HG03354 (cell line): ENCODE data around the gene PNMA6E.

ENCODE experiments used
- ATAC-seq: cut with Tn5 transposase; IDR thresholded peaks from one replicate; pipeline ENCODE4 v1.9.1; 2021; ENCODE audit warnings: mild to moderate bottlenecking; ENCODE audit not compliant: unreplicated experiment, poor library complexity, severe bottlenecking

Gene PNMA6E

GRCh38 chrX:153439977-153440376 is 38.8 kb upstream of the PNMA6E start:
- no peak for ATAC-seq

GRCh38 chrX:153438532-153438931 is 37.4 kb upstream of the PNMA6E start:
- ATAC-seq: no peak

DNA sequence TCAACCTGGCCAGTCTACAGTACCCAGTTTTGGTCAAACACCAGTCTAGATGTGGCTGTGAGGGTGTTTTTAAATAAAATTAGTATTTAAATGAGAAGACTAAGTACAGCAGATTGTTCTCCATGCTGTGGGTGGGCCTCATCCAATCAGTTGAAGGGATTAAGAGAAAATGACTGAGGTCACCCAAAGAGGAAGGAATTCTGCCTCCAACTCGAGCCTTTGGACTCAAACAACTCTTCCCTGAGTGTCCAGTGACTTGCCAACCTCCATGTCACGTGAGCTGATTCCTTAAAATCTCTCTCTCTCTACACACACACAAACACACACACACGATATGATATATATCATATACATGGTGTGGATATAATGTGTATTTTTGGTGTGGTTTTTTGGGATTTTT is 34.7 kb upstream of the PNMA6E start:
- no peak for ATAC-seq

DNA sequence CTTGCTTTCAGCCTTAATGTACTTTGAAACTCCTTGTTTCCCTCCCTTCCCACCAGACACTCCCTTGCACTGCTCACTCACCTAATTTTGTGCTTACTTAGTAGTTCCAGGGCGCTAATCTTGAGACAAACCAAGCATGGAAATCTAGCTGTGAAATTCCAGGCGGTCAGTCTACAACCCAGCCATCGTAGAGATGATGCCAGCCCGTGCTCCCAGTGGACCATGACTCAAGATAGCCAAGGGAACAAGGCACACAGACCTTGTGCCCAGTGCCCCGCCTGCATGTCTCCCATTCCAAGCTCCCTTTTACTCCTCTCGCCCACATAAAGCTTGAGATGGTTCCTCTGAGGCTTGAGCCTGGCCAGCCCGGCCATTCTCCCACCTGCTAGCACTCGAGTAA is 33.7 kb upstream of the PNMA6E start:
- no peak for ATAC-seq

DNA sequence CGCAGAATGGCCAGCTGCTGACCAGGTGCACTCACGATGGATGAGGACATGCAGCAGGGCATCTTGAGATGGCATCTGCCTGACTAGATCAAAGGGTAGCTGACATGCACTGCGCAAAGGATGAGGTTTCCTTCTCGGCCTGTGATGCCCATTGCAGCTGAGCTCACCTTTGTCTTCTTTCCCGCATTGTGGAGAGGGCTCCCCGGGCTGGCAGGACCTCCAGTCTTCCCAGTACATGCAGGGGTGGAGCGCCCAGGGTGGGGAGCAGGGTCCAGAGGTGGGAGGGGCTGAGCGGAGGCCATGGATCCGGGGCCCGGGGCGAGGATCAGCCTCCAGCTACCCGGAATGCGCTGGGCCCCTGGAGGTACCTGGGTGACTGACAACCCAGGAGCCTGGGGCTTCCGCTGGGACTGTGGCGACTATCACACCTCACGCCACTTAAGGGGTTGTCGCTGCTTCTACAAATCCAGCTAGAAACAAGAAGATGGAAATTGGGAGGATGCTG is 32.7 kb upstream of the PNMA6E start:
- no peak for ATAC-seq

- ATAC-seq: no peak
Observed at GRCh38 chrX:153433161-153433680, 32.1 kb upstream of the PNMA6E start.

- no peak for ATAC-seq
Observed at GRCh38 chrX:153430796-153431195, 29.6 kb upstream of the PNMA6E start.

GRCh38 chrX:153426204-153426603 is 25.1 kb upstream of the PNMA6E start:
- no peak for ATAC-seq

DNA sequence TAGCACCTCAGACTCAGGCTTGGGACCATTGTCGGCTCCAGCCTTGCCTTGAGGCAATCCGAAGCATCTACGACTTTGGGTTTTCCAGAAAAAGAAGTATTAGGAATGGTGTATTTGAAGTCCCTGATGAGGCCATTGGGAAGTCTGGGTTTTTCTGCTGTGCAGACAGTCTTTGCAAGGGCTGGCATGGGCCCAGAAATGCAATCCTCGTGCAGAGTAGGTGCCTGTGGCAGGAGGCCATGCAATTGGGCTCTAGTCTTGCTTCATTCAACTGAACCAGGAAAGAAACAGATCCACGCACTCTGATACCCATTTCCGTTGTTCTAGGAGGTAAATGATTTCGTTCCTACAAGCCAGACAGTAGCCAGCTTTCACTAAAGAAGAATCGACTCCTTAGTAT is 22.5 kb upstream of the PNMA6E start:
- no peak for ATAC-seq

GRCh38 chrX:153421856-153422255 is 20.7 kb upstream of the PNMA6E start:
- ATAC-seq: no peak

- ATAC-seq: no peak
Observed at GRCh38 chrX:153420851-153421599, 19.9 kb upstream of the PNMA6E start.

GRCh38 chrX:153417637-153418036 is 16.5 kb upstream of the PNMA6E start:
- ATAC-seq: no peak

DNA sequence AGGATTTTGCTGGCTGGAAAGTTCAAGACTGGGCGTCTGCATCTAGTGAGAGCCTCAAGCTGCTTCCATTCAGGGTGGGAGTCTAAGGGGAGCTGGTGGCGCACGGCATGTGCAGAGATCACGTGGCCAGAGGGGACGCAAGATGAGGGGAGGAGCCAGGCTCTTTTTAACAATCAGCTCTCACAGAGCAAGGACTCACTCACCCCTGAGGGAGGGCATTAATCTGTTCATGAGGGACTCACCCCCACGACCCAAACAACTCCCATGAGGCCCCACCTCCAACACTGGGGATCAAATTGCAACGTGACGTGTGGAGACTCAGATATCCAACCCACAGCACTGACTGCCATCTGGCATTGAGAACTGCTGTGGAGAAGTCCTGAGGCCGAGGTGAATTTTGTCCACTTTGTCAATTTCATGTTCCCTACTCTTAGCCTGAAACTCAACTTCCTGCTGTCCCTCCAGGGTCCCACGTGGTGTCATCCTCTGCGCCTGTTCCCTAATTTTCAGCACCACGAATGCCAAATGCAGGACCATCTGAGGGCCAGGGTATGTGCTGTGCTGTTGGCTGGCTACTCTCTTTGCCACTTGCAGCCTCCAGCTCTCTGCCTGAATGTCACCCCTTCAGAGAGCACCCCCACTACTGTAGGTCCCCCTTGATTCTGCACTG is 15.8 kb upstream of the PNMA6E start:
- ATAC-seq: no peak

- ATAC-seq: no peak
Observed at GRCh38 chrX:153414856-153415510, 13.8 kb upstream of the PNMA6E start.

DNA sequence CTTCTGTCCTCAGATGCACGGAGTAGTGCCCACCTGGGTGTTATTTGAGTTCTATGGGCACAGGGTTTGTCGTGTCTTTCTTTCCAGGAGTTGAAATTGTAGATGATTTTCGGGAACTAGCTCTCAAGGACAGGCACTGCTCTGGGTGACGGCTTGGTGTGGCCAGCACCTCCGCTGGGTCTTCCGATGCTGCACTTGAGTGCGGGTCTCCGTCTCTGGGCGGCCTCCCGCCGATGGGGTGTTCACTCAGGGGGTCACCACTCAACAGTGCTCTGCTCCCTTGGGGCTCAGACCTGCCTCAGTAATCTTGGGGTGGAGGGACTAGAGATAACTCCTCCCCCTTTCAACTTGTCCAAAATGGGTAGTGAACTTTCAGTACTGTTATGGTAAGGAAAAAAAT is 12.6 kb upstream of the PNMA6E start:
- no peak for ATAC-seq

- no peak for ATAC-seq
Observed at GRCh38 chrX:153412746-153413720, 11.9 kb upstream of the PNMA6E start.

DNA sequence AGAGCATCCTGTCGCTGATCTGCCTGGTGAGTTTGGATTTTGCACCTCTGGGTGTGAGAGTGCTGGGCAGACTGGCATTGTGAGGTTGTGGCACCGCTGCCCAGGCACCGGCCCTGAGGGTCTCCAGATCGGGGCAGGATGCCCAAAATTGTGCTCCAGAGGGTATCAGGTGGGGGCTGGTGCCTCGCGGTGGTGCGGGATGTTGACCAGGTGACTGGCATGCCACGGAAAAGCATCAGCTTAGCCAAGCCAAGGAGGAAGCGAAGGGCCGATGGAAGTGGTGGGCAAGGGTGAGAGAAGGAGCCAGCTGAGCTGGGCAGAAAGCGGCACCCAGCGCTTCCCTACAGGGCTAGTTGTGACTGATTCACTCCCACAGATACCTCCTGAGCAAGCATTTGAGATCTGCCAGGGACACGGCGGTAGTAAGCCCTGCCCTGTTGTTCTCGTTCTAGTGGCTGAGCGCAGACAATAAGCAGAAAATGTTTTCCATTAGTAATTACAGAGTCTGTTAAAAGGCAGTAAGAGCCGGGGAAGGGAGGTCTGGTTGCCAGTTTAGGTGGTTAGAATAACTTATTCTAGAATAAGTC is 10.9 kb upstream of the PNMA6E start:
- ATAC-seq: no peak

- ATAC-seq: peak; percentile 47
Observed at GRCh38 chrX:153411255-153411987, 10.3 kb upstream of the PNMA6E start, which contains the start of gene ZFP92. TSS of gene ZFP92 (plus strand) at chrX:153411472. CDS start at chrX:153418323, 6,851 bp downstream.
